Nephron progenitor cell (in vitro differentiated cells): ENCODE data around the gene FKBP3.
"Not testable (repeated sequence)": the region's sequence is repeated elsewhere in the genome, so short reads cannot be mapped to it uniquely, and the experiment has no call there.

Source experiments
- DNase-seq: peaks from one replicate; pipeline ENCODE4 v3.0.0; 2021
- H3K27ac Mint-ChIP-seq: 2 replicates; pipeline ENCODE4 v1.8.0; 2021; ENCODE audit warnings: mild to moderate bottlenecking, moderate library complexity, mixed read lengths
- H3K27me3 Mint-ChIP-seq: 2 replicates; pipeline ENCODE4 v1.8.0; 2021; ENCODE audit warnings: mild to moderate bottlenecking, low read depth, mixed read lengths; ENCODE audit not compliant: poor library complexity
- H3K36me3 Mint-ChIP-seq: 2 replicates; pipeline ENCODE4 v1.8.0; 2021; ENCODE audit warnings: low read depth, mixed read lengths
- H3K4me1 Mint-ChIP-seq: 2 replicates; pipeline ENCODE4 v1.8.0; 2021; ENCODE audit warnings: mixed read lengths
- H3K4me3 Mint-ChIP-seq: 2 replicates; pipeline ENCODE4 v1.8.0; 2021; ENCODE audit warnings: mild to moderate bottlenecking, moderate library complexity, mixed read lengths
- H3K9me3 Mint-ChIP-seq: 2 replicates; pipeline ENCODE4 v1.8.0; 2021; ENCODE audit warnings: mild to moderate bottlenecking, moderate library complexity, mixed read lengths
- TF ChIP-seq, protein P1 (sequence below): fragments of 200-600 bp; sonication (generic); IDR thresholded peaks from 2 replicates; pipeline ENCODE4 v1.5.0; 2021; ENCODE audit warnings: antibody characterized with exemption

The FKBP3 gene

DNA sequence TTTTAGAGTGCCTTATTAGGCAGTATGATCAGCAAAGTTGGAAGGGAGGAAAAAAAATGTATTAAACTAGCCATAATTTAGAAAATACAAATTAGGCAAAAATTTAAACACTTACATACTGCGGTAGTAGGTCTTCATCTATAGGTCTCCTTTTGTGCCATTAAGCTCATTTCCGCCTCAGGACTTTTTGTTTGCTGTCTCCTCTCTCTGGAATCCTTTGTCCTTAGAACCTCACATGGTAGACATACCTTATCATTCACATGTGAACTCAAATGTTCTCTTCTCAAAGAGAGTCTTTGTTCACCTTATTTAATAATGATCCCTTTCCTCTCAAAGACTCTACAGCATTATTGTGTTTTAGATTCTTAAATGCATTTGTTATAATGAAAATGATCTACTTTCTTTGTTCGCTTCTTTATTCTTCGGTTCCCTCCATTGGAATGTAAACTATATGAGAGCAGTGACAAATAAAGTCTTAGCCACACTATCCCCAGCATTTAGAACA, 16.2 kb upstream of the FKBP3 start:
- Mint-ChIP-seq H3K4me1 (no peaks in the 10 kb centered on the region), H3K9me3 (peaks cover 1% of the 10 kb centered on the region), H3K27ac (no peak overlapping the region), H3K27me3 (no peaks in the 10 kb centered on the region), H3K4me3 (no peak overlapping the region), H3K36me3 (peaks cover 25% of the 10 kb centered on the region)
- no peak for DNase-seq
- TF ChIP-seq, protein P1, sequence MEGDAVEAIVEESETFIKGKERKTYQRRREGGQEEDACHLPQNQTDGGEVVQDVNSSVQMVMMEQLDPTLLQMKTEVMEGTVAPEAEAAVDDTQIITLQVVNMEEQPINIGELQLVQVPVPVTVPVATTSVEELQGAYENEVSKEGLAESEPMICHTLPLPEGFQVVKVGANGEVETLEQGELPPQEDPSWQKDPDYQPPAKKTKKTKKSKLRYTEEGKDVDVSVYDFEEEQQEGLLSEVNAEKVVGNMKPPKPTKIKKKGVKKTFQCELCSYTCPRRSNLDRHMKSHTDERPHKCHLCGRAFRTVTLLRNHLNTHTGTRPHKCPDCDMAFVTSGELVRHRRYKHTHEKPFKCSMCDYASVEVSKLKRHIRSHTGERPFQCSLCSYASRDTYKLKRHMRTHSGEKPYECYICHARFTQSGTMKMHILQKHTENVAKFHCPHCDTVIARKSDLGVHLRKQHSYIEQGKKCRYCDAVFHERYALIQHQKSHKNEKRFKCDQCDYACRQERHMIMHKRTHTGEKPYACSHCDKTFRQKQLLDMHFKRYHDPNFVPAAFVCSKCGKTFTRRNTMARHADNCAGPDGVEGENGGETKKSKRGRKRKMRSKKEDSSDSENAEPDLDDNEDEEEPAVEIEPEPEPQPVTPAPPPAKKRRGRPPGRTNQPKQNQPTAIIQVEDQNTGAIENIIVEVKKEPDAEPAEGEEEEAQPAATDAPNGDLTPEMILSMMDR, result no peak

DNA sequence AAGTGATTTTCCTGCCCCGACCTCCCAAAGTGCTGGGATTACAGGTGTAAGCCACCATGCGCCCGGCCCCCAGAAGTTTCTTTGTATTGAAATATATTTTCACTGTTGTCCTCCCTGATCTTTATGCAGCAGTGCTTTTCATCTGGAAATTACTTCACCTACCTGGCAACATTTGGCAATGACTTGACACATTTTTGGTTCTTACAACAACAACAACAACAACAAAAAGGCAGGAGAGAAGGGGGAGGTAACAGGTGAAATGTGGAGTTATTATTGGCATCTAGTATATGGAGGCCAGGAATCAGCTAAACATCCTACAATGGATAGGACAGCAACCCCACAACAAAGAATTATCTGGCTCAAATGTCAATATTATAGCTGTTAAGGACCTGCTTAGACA, 15.3 kb upstream of the FKBP3 start:
- Mint-ChIP-seq H3K4me1 (no peaks in the 10 kb centered on the region), H3K9me3 (peaks cover 7% of the 10 kb centered on the region), H3K4me3 (no peak overlapping the region), H3K27me3 (no peaks in the 10 kb centered on the region), H3K27ac (peak overlapping the region; percentile 68), H3K36me3 (peaks cover 33% of the 10 kb centered on the region)
- DNase-seq, result no peak
- TF ChIP-seq, protein P1, result no peak

DNA sequence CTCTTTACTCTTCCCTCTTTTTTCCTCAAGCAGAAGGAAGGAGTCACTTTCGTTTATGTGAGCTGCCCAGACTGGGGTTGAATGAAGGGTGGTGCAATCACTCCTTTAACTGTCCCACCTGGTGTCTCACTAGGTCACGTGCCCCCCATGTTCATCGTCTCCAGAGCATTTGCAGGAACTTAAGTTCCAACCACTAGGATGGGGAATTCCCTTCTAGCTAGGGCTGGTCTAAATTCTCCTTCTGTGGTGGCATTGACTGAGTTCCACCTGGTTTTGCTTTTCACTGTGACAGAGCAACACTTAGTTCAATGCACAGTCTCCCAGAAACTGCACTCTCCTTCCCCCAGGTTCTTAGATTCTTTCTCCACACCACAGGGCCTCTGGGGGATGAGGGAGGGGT, 10.9 kb upstream of the FKBP3 start:
- H3K4me1 Mint-ChIP-seq, result peaks cover 5% of the 10 kb centered on the region
- peaks cover 7% of the 10 kb centered on the region for H3K9me3 Mint-ChIP-seq
- H3K27ac Mint-ChIP-seq, result no peak overlapping the region
- TF ChIP-seq, protein P1, result no peak
- H3K27me3 Mint-ChIP-seq, result no peaks in the 10 kb centered on the region
- no peak overlapping the region for H3K4me3 Mint-ChIP-seq
- H3K36me3 Mint-ChIP-seq, result peaks cover 43% of the 10 kb centered on the region
- DNase-seq, result no peak

DNA sequence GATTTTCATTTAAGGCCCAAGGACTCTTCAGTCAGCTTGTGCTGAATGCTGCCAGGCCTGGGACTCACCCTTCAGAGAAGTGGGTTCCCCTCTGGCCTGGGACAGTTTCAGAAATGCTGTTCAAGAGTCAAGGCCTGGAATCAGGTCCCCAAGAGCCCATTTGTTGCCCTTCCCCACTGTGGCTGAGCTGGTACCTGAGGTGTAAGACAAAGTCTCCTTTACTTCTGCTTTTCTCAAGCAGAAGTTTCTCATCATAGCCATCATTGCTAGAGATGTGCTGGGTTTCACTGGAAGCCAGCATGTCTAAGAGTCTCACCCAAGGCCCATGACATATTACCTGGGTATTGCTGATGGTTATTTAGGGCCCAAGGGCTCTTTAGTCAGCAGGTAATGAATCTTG, 10.4 kb upstream of the FKBP3 start:
- Mint-ChIP-seq H3K4me3 (no peak overlapping the region), H3K4me1 (peaks cover 5% of the 10 kb centered on the region), H3K27ac (no peak overlapping the region), H3K36me3 (peaks cover 42% of the 10 kb centered on the region), H3K9me3 (peaks cover 7% of the 10 kb centered on the region), H3K27me3 (no peaks in the 10 kb centered on the region)
- TF ChIP-seq, protein P1, result no peak
- DNase-seq, result no peak

DNA sequence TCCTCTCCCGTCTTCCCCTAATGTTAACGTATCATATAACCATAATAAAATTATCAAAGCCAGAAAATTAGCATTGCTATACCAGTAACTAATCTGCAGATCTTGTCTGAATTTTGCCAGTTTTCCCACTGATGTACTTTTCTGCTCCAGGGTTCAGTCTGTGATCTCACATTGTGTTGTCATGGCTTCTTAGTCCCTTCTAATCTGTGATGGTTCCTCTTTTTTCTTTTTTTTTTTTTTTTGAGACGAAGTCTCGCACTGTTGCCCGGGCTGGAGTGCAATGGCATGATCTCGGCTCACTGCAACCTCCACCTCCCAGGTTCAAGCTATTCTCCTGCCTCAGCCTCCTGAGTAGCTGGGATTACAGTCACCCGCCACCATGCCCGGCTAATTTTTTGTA, 7.8 kb upstream of the FKBP3 start:
- peaks cover 26% of the 10 kb centered on the region for H3K4me1 Mint-ChIP-seq
- H3K9me3 Mint-ChIP-seq, DNase-seq, H3K27me3 Mint-ChIP-seq, H3K27ac Mint-ChIP-seq, H3K4me3 Mint-ChIP-seq: not testable (repeated sequence)
- H3K36me3 Mint-ChIP-seq, result peaks cover 35% of the 10 kb centered on the region

DNA sequence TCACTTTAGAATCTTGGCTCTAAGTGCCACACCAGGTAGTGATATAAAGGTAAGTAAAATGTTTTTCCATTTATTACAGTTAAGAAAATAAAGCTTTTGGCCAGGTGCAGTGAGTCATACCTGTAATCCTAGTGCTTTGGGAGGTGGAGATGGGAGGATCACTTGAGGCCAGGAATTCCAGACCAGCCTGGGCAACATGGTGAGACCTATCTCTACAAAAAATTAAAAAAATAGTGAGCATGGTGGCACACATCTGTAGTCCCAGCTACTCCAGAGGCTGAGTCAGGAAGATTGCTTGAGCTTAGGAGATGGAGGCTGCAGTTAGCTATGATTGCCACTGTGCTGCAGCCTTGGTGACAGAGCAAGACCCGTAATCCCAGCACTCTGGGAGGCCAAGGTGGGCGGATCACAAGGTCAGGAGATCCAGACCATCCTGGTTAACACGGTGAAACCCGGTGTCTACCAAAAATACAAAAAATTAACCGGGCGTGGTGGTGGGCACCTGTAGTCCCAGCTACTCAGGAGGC, 6.4 kb upstream of the FKBP3 start:
- Mint-ChIP-seq H3K9me3 (peaks cover 7% of the 10 kb centered on the region), H3K27ac (no peak overlapping the region), H3K4me3 (no peak overlapping the region), H3K27me3 (no peaks in the 10 kb centered on the region), H3K4me1 (peaks cover 27% of the 10 kb centered on the region), H3K36me3 (peaks cover 25% of the 10 kb centered on the region)
- TF ChIP-seq, protein P1, result no peak
- no peak for DNase-seq
